HG03039 (cell line): ENCODE data around the gene SCCPDH.
"Not testable (repeated sequence)": the region's sequence is repeated elsewhere in the genome, so short reads cannot be mapped to it uniquely, and the experiment has no call there.

Experiments
- ATAC-seq: cut with Tn5 transposase; IDR thresholded peaks from one replicate; pipeline ENCODE4 v1.9.1; 2021; ENCODE audit warnings: mild to moderate bottlenecking, moderate library complexity; ENCODE audit not compliant: unreplicated experiment

SCCPDH gene, protein sequence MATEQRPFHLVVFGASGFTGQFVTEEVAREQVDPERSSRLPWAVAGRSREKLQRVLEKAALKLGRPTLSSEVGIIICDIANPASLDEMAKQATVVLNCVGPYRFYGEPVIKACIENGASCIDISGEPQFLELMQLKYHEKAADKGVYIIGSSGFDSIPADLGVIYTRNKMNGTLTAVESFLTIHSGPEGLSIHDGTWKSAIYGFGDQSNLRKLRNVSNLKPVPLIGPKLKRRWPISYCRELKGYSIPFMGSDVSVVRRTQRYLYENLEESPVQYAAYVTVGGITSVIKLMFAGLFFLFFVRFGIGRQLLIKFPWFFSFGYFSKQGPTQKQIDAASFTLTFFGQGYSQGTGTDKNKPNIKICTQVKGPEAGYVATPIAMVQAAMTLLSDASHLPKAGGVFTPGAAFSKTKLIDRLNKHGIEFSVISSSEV

DNA sequence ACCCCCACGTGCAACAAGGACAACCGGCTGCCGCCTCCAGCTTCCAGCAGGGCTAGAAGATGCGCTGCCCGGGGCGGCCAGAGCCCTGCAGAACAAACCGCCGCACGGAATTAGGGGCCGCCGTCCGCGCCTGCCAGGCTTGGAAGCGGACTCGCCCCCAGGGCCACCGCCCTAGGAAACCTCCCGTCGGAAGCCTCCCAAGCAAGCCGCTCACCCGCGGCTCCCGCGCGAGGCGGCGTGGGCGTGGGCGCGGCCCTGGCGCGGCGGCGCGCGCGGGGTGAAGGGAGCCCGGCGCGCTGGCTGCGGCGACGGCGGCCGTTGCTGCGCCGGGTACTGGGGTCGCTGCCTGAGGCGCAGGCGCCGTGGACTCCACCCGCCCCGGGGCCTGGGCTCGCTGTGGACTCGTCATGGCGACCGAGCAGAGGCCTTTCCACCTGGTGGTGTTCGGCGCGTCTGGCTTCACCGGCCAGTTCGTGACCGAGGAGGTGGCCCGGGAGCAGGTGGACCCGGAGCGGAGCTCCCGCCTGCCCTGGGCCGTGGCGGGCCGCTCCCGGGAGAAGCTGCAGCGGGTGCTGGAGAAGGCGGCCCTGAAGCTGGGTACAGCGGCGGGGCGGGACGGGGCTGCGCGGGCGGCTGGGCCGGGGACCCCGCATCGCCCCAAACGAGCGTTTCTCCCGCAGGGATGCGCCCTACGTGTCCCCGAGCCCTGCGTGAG, at the start of gene SCCPDH:
TSS of gene SCCPDH (plus strand) at position 394 of the 715 bp plus-strand sequence. CDS start at position 408, 14 bp downstream.
- ATAC-seq: peak; percentile 95

GRCh38 chr1:246677842-246678241, 46.4 kb upstream of the SCCPDH start:
- ATAC-seq: no peak

DNA sequence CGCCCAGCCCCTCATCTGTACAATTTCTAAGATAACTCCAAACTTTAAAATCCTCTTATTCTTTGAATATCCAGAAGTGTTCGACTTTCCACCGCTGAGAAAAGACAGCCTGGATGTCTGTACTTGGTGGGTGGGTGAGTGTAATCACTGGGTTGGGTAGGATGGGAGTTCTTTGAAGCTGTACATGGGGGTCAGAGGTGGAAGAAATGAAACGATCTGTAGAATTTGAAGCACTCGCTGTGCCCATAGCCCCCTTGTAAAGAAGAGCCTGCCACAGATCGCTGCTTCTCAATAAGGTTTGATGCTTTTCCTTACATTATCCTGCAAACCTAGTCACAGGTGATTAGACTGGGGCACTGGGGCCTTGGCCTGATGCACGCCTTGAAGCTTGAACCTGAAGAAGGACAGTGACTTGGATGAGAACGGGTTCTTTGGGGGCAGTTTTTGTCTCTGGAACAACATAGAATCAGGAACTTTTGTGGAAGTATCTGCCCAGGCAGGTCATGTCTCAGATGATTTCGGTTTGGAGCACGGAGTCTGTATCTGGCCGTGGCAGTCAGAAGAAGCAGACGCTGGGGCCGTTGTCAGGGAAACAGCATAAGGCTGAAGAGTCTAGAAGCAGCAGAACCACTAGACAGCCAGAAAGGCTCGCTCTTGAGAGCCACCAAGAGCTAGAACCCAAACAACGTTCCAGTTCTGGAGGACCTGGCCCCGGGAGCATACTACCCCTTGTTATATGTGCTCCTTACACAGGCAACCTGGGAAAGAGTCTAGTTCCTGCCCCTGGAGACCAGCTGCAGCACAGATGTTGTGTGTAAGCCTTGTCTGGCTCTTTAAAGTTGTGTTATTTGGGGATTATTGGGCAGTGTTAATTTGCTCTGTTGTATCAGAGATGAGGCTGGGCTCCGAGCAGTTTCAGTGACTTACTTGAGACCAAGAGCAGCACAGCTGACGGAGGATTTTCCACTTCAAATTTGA, 45.1 kb upstream of the SCCPDH start:
- ATAC-seq: no peak

DNA sequence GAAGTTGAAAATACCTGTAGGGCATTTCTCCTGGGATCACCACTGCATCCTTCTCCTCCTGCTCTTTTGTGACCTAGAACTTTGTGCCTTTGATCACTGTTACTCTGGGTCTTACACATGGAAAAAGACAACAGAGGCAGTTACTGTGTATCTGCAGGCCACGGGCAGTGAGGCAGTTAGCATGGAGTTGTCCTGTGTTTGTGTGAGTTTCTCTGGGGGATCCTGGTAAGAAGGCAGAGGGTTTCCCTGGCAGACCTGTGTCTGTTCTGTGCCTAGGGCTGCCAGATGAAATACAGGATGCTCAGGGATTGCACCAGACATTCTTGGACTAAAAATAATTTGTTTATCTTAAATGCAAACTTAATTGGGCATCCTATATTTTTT, 44.4 kb upstream of the SCCPDH start:
- no peak for ATAC-seq

- no peak for ATAC-seq
These were observed 44.0 kb upstream of the SCCPDH start for GRCh38 chr1:246680190-246680589.

GRCh38 chr1:246680696-246681130, 43.5 kb upstream of the SCCPDH start:
- ATAC-seq: no peak

DNA sequence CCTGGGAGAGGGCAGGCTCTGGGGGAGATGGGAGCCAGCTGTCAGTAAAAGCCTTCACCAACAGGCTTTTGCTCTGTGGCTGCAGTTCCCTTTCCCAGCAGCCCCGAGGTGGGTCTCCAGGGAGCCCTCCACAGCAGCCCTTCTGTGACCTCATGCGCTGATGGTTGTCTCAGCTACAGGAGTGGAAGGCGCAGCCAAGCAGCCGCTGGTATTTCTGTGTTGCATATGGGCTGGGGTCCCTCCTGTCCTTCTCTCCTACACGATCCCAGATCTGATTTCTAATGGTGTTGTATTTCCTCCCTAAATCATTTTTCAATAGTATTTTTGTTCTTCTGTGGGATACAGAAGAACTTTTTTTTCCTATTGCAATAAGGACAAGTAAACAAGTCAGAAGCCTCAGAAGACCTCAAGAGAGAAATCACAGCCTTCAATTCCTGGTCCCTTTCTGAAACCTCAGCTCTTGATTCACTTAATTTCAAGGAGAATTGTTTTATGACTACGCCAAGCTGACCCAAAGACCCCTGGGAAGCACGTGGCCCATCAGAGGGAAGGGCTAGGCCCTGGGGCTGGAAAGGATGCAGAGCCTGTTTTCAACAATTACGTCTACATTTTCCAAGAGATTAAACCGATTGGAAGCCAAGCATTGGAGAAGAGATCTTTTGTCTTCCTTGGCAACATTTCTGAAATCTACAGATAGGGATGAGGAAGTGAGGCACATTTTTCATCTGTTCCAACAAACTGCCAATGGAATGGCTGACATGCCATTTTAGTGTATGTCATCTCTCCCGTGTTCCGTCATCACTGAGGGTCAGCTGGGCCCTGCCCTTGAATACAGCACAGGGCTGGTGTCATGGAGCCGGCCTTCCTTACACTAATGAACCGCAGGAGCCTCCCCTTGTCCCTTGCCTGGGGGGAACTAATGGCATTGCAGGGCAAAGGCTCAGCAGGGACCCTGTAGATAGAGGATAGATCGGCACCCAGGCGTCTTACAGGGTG, 42.0 kb upstream of the SCCPDH start:
- ATAC-seq: no peak

DNA sequence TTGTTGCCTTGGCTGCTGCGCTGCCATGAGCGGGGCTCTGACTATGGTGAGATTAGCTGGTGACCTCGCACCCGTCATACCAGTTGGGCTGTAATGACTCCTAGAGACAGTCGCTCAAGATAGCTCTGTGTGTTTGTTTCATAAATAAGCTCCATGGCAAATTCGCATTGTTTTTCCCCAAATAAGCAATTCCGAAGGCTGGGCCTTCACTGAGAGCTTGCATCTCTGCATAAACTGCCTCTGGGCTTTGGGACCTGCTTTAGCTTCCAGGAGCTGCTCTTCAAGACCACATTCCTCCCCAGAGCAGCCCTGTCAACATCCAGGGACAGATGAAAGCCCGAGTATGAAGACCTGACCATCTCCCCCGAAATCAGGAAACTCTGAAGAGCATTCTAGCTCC, 40.7 kb upstream of the SCCPDH start:
- no peak for ATAC-seq

- ATAC-seq: no peak
These were observed 37.2 kb upstream of the SCCPDH start for GRCh38 chr1:246687002-246687401.

DNA sequence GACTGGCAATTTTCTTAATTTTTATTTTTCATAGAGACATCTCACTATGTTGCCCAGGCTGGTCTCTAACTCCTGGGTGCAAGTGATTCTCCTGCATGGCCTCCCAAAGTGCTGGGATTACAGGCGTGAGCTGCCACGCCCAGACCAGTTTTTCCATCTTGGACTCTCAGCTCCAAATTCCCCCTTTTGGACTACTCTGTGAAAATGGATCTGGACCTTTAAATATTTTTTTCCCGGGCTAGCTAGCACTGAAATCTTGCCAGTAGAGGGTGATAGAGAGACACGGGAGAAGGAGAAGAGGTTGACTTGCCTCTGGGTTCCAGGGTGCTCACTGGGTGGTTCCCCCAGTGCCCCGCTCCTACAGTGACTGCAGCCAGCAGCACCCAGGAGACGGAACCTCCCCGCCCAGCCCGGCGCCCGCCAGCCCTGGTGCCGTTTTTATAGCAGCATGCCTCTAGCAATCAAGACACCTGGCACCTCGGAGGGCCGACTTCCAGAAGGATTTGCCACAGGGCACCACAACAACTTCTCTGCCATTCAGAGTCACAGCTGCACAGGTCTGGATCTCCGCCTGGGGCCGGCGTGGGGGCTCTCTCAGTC, 34.7 kb upstream of the SCCPDH start:
- ATAC-seq: peak; percentile 94

DNA sequence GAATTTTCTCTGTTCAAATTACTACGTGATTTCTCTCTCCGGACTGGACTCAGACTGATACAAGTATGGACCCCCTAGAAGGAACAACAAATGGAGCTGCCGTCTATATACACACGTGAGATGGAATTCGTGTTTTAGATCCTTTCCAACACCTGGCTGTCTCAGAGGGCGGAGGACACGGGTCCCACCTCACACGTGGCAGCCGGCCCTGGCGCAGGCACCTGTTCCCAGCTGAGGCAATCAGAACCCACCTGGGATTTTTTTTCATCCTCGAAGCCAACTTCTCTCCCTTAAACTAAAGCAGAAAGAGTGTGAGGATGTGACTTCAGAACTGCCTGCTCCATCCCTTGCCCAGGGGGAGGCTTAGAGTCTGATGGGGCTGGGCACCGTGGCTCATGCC, 34.1 kb upstream of the SCCPDH start:
- no peak for ATAC-seq

DNA sequence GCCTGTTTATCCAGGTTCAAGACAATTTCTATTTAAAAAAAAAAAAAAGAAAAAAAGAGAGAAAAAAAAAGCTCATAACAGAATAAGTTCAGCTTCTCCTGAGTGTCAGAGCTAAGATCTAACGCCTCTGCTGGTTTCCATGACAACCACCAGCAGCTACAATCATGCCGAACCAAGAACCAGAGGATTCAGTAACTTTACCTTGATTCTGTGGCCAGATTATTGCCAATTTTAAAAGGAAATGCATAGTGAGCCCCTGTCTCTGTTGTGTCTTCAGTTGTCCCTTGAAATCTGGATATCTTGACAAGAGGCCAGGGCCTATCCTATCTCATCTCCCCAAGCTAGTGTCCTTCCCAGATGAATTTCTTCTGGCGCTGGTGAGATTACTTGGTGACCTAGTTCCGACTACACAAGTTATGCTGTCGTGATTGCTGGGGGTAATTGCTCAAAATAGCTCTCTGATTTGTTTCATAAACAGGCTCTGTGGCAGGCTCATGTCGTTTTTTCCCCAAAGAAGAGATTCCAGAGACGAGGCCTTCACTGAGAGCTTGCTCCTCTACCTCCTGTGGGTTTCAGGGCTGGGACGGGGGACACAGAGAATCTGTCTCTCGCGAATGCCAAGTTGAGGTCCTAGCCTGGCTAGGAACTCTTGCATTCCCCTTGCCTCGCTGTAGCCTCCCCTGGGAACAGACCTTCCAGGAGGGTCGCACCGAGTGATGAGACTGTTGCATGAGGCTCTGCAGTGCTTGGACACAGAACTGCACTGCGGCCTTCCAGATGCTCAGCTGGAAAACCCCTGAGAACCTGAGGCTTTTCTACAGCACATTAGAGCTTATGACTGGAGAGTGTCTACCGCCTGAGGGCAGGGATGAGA, 32.4 kb upstream of the SCCPDH start:
- no peak for ATAC-seq

- ATAC-seq: not testable (repeated sequence)
These were observed 29.9 kb upstream of the SCCPDH start for GRCh38 chr1:246694213-246694895.

GRCh38 chr1:246695136-246695535, 29.1 kb upstream of the SCCPDH start:
- no peak for ATAC-seq

DNA sequence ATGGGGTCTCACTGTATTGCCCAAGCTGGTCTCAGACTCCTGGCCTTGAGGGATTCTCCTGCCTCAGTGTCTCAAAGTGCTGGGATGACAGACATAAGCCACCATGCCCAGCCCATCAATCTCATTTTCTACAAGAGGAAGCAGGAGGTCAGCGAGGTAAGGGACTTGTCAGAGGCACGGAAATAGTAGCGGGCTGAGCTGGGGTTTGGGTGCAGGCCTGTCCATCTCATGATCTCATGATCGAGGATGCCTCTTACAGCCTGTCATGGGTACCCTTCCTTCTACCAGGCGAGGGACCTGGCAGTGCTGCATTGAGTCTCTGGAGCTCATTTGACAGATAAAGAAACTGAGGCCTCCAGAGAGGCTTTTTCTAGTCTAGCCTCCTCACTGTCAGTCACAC, 28.5 kb upstream of the SCCPDH start:
- no peak for ATAC-seq

DNA sequence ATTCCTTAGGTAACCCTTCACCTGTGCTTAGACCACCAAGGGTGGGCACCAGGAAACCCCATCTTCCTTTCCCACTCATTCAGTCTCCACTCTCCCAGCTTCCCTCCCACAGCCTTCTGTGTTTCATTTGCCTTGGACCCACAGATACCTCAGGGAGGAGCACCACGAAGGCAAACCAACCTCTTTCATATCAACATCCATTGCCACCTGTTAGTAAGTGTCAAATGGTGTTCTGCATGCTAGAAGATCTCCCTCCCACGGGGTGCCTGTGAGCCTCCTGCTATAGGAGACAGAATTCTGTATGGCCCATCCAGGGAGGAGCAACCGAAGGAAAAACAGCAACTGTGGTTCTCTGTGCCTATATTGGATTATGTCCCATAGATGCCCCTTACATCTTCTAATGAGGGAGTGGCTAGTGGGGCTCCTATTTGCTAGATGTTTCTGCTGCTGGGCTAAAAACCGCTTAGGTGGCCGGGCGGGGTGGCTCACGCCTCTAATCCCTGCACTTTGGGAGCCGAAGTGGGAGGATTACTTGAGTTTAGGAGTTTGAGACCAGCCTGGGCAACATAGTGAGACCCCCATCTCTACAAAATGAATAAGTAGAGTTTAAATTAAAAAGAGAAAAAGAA, 25.6 kb upstream of the SCCPDH start:
- no peak for ATAC-seq

DNA sequence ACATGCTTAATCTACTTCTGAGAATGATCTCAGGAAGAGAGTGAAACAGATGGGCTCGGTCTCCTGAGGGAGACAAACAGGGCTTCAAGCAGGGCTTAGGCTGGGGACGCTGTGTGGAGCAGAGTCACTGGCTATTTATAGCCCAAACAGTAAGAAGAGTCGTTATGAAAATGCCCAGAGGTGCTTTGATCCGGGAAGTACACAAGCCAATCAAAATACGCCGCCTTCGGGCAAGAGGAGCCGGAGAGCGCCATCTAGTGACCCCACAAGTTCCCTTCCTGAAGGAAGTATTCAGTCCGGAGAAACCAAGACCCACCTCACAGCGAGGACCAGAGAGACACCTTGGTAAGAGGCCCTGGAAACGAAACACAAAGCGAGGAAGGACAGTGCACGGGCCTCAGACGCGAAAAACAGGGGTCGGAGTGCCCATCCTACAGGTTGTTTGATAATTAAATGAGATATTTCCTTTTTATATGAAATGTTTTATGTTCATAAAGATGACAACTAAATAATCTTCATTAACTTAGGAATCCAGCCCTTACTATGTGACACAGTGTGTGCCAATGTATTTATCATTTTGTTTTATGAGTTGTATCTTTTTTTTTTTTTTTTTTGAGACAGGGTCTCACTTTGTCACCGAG, 25.0 kb upstream of the SCCPDH start:
- ATAC-seq: peak; percentile 91
